SK-N-SH (cell line): ENCODE results near the gene PHACTR3. TPM values are rescaled to one million over a fixed set of nuclear protein-coding genes. Genes with fewer than 3 reads are reported as not detected.

Source experiments
- CTCF ChIA-PET: fragments of 300-600, 350-600 bp; formaldehyde crosslinking; extraction: SDS; loops from one replicate; lab custom pipeline; 2021; lab: Yijun Ruan, JAX
- POLR2A ChIA-PET: fragments of 350-600 bp; sonication (Branson Sonifier 250); formaldehyde crosslinking; extraction: SDS; loops from one replicate; lab custom pipeline; 2020; ENCODE audit warnings: antibody characterized with exemption, inconsistent platforms; lab: Yijun Ruan, JAX
- DNase-seq: peaks from one replicate; pipeline ENCODE4 v3.0.0; 2012
- H2AFZ ChIP-seq: fragments of 200-600 bp; sonication (generic); 2 replicates; pipeline ENCODE4 v1.8.1; 2016; ENCODE audit warnings: antibody characterized with exemption, mild to moderate bottlenecking, low read depth
- H3F3A ChIP-seq: fragments of 200-600 bp; sonication (generic); replicated peaks from 2 replicates; pipeline ENCODE3; 2016; ENCODE audit warnings: antibody characterized with exemption, mild to moderate bottlenecking; ENCODE audit not compliant: insufficient read depth
- H3K27ac ChIP-seq, 2 experiments: fragments of 200-500 bp in 1 of 2; fragments of 200-600 bp in 1 of 2; sonication (Bioruptor generic) in 1 of 2; sonication (generic), shearing (Covaris generic) in 1 of 2; 2 replicates each; pipeline versions ENCODE4 v1.5.1 to v1.6.1; 2014 to 2016; ENCODE audit warnings: low read depth in 2 of 2, inconsistent platforms in 1 of 2, low read length in 1 of 2, mild to moderate bottlenecking in 1 of 2, mixed read lengths in 1 of 2
- H3K27me3 ChIP-seq: fragments of 200-600 bp; sonication (generic), shearing (Covaris generic); 2 replicates; pipeline ENCODE4 v1.6.1; 2016; ENCODE audit warnings: mixed run types; ENCODE audit not compliant: insufficient read depth
- H3K36me3 ChIP-seq, 2 experiments: fragments of 200-500 bp in 1 of 2; fragments of 200-600 bp in 1 of 2; sonication (Bioruptor generic) in 1 of 2; sonication (generic) in 1 of 2; replicated peaks in 1 of 2; 2 replicates each; pipeline versions ENCODE3 to v1.5.1; 2014 to 2016; ENCODE audit warnings: low read length in 1 of 2, mild to moderate bottlenecking in 1 of 2; ENCODE audit not compliant: insufficient read depth in 2 of 2, control insufficient read depth in 1 of 2
- H3K4me1 ChIP-seq, 2 experiments: fragments of 200-500 bp in 1 of 2; fragments of 200-600 bp in 1 of 2; sonication (Bioruptor generic) in 1 of 2; sonication (generic), shearing (Covaris generic) in 1 of 2; 2 replicates each; pipeline versions ENCODE4 v1.5.1 to v1.6.1; 2014 to 2016; ENCODE audit warnings: low read depth in 1 of 2, low read length in 1 of 2, mixed run types in 1 of 2; ENCODE audit not compliant: insufficient read depth in 2 of 2, control insufficient read depth in 1 of 2
- H3K4me2 ChIP-seq: fragments of 200-600 bp; sonication (generic), shearing (Covaris generic); 2 replicates; pipeline ENCODE4 v1.6.1; 2017; ENCODE audit warnings: mixed run types
- H3K4me3 ChIP-seq, 2 experiments: fragments of 200-500 bp in 1 of 2; fragments of 200-600 bp in 1 of 2; sonication (Bioruptor generic) in 1 of 2; sonication (generic), shearing (Covaris generic) in 1 of 2; 2 replicates each; pipeline versions ENCODE4 v1.5.1 to v1.8.1; 2014 to 2016; ENCODE audit warnings: low read depth in 2 of 2, inconsistent platforms in 1 of 2, low read length in 1 of 2, mild to moderate bottlenecking in 1 of 2, mixed read lengths in 1 of 2, moderate library complexity in 1 of 2
- H3K79me2 ChIP-seq: fragments of 200-600 bp; sonication (generic); 2 replicates; pipeline ENCODE4 v1.8.1; 2017; ENCODE audit warnings: mild to moderate bottlenecking; ENCODE audit not compliant: insufficient read depth
- H3K9ac ChIP-seq: fragments of 200-600 bp; sonication (generic); 2 replicates; pipeline ENCODE4 v1.6.1; 2017; ENCODE audit warnings: mixed run types
- H3K9me2 ChIP-seq: fragments of 200-600 bp; sonication (generic); 2 replicates; pipeline ENCODE4 v1.6.1; 2017; ENCODE audit warnings: mixed run types
- H3K9me3 ChIP-seq: fragments of 200-600 bp; sonication (generic); 2 replicates; pipeline ENCODE4 v1.6.1; 2017; ENCODE audit warnings: mixed run types, mild to moderate bottlenecking, moderate library complexity
- H4K20me1 ChIP-seq: fragments of 200-600 bp; sonication (generic); 2 replicates; pipeline ENCODE4 v1.6.1; 2017; ENCODE audit warnings: mild to moderate bottlenecking, mixed run types; ENCODE audit not compliant: insufficient read depth
- CTCF ChIP-seq: fragments of 200-600 bp; sonication (generic); IDR thresholded peaks from 2 replicates; pipeline ENCODE4 v1.6.1; 2017; ENCODE audit warnings: antibody characterized with exemption, mild to moderate bottlenecking, moderate library complexity
- ELF1 ChIP-seq: IDR thresholded peaks from 2 replicates; pipeline ENCODE4 v1.4.0; 2012
- EP300 ChIP-seq, 2 experiments: IDR thresholded peaks; 2 replicates each; pipeline versions ENCODE4 v1.4.0 to v1.6.1; 2012; ENCODE audit warnings: borderline replicate concordance in 1 of 2, low read depth in 1 of 2, low read length in 1 of 2
- EZH2phosphoT487 ChIP-seq: fragments of 200-600 bp; sonication (generic); IDR thresholded peaks from 2 replicates; pipeline ENCODE4 v1.6.1; 2017; ENCODE audit warnings: low read depth, mixed run types, mild to moderate bottlenecking, antibody characterized with exemption, moderate library complexity, borderline replicate concordance
- FOXJ3 ChIP-seq: sonication (generic); formaldehyde crosslinking; IDR thresholded peaks from 2 replicates; pipeline ENCODE4 v1.5.1; 2020; ENCODE audit warnings: mild to moderate bottlenecking, missing genetic modification reagents
- GATA2 ChIP-seq: sonication (generic); formaldehyde crosslinking; IDR thresholded peaks from 2 replicates; pipeline ENCODE4 v1.5.0; 2020; ENCODE audit warnings: mild to moderate bottlenecking, missing genetic modification reagents
- MEF2A ChIP-seq: IDR thresholded peaks from 2 replicates; pipeline ENCODE4 v1.4.0; 2012; ENCODE audit warnings: low read depth, borderline replicate concordance
- NFIC ChIP-seq: IDR thresholded peaks from 2 replicates; pipeline ENCODE4 v1.4.0; 2012; ENCODE audit warnings: borderline replicate concordance
- NRF1 ChIP-seq: IDR thresholded peaks from 2 replicates; pipeline ENCODE4 v1.6.1; 2012; ENCODE audit warnings: low read depth, mild to moderate bottlenecking, low read length
- RAD21 ChIP-seq: IDR thresholded peaks from 2 replicates; pipeline ENCODE4 v1.6.1; 2012; ENCODE audit warnings: mild to moderate bottlenecking, low read length
- RFX5 ChIP-seq: IDR thresholded peaks from 2 replicates; pipeline ENCODE4 v1.6.1; 2012; ENCODE audit warnings: mild to moderate bottlenecking, improper control_type of control experiment, low read length
- SMC3 ChIP-seq: IDR thresholded peaks from 2 replicates; pipeline ENCODE4 v1.6.1; 2012; ENCODE audit warnings: low read depth, low read length, improper control_type of control experiment
- TCF12 ChIP-seq: IDR thresholded peaks from 2 replicates; pipeline ENCODE4 v1.4.0; 2012
- TEAD4 ChIP-seq: IDR thresholded peaks from 2 replicates; pipeline ENCODE4 v1.4.0; 2012; ENCODE audit warnings: mild to moderate bottlenecking, borderline replicate concordance; ENCODE audit not compliant: insufficient read depth
- USF1 ChIP-seq: IDR thresholded peaks from 2 replicates; pipeline ENCODE4 v1.4.0; 2012; ENCODE audit warnings: low read depth, borderline replicate concordance
- WGBS: methylation state at CpG from one replicate; pipeline ENCODE4 v1.1.6; 2017; ENCODE audit warnings: low lambda C conversion rate; 5-methylcytosine and 5-hydroxymethylcytosine counted together
- polyA plus RNA-seq, 3 experiments: library from polyadenylated mRNA; depleted of rRNA; stranded (reverse); fragments of >200 nt; gene quantifications; 2 replicates each; pipeline ENCODE4 v1.2.3, GENCODE V29; 2012
- TF ChIP-seq, protein P1 (sequence below): IDR thresholded peaks from 2 replicates; pipeline ENCODE4 v1.6.1; 2012; ENCODE audit warnings: mild to moderate bottlenecking, low read depth, low read length, moderate library complexity

The PHACTR3 gene
- polyA plus RNA-seq, 1 of the 3 experiments (the other 2 are of a cell fraction) = 0.10 TPM

- H3K9ac ChIP-seq = no peak overlapping the region
- POLR2A ChIA-PET = no interaction called here
- no peak for DNase-seq
- TF ChIP-seq TCF12 (no peak), RFX5 (no peak), EZH2phosphoT487 (no peak), MEF2A (no peak), GATA2 (CRISPR knock-in tag) (no peak), TEAD4 (no peak), USF1 (no peak), EP300 (IDR thresholded peaks at IDR 0.05; ENCODE audit: borderline replicate concordance in 1 of 2, low read depth in 1 of 2, low read length in 1 of 2) (no peak), RAD21 (no peak), CTCF (no peak), NRF1 (no peak), FOXJ3 (CRISPR knock-in tag) (no peak), SMC3 (no peak), NFIC (no peak), ELF1 (no peak)
- TF ChIP-seq, protein P1, sequence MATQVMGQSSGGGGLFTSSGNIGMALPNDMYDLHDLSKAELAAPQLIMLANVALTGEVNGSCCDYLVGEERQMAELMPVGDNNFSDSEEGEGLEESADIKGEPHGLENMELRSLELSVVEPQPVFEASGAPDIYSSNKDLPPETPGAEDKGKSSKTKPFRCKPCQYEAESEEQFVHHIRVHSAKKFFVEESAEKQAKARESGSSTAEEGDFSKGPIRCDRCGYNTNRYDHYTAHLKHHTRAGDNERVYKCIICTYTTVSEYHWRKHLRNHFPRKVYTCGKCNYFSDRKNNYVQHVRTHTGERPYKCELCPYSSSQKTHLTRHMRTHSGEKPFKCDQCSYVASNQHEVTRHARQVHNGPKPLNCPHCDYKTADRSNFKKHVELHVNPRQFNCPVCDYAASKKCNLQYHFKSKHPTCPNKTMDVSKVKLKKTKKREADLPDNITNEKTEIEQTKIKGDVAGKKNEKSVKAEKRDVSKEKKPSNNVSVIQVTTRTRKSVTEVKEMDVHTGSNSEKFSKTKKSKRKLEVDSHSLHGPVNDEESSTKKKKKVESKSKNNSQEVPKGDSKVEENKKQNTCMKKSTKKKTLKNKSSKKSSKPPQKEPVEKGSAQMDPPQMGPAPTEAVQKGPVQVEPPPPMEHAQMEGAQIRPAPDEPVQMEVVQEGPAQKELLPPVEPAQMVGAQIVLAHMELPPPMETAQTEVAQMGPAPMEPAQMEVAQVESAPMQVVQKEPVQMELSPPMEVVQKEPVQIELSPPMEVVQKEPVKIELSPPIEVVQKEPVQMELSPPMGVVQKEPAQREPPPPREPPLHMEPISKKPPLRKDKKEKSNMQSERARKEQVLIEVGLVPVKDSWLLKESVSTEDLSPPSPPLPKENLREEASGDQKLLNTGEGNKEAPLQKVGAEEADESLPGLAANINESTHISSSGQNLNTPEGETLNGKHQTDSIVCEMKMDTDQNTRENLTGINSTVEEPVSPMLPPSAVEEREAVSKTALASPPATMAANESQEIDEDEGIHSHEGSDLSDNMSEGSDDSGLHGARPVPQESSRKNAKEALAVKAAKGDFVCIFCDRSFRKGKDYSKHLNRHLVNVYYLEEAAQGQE = no peak
- H3K9me3 ChIP-seq = no peaks in the 10 kb centered on the region
- H3K27ac ChIP-seq = no peak overlapping the region
- no peaks in the 10 kb centered on the region for H3K27me3 ChIP-seq
- H3K4me3 ChIP-seq = no peak overlapping the region
- H4K20me1 ChIP-seq = no peaks in the 10 kb centered on the region
- H2AFZ ChIP-seq = no peak overlapping the region
- CTCF ChIA-PET = interaction anchor here (1.2 kb wide), 1 partner anchor 93 kb away, joined by 3 read pairs; no protein-coding TSS in a partner anchor
- H3K4me2 ChIP-seq = no peak overlapping the region
- no peaks in the 10 kb centered on the region for H3K9me2 ChIP-seq
- no peaks in the 10 kb centered on the region for H3K79me2 ChIP-seq
- peaks cover 0 to 3% of the 10 kb centered on the region in 2 experiments; a peak in 1 of 4 replicates for H3K4me1 ChIP-seq
- H3K36me3 ChIP-seq = no peaks in the 10 kb centered on the region
- no peaks in the 10 kb centered on the region for H3F3A ChIP-seq
- WGBS = 45% methylated on average over 11 of the region's 11 CpGs
Measured at GRCh38 chr20:59664421-59664941, 60.1 kb downstream of the PHACTR3 start.
